Measurements from ENCODE around the gene C11orf24.
A peak's percentile ranks its signal among the peaks of the same experiment; 100 is the strongest.
"Not testable (repeated sequence)": the region's sequence is repeated elsewhere in the genome, so short reads cannot be mapped to it uniquely, and the experiment has no call there.

The C11orf24 gene

GRCh38 chr11:68298659-68299516 is 27.1 kb upstream of the C11orf24 start:
- no peak for DNase-seq

DNA sequence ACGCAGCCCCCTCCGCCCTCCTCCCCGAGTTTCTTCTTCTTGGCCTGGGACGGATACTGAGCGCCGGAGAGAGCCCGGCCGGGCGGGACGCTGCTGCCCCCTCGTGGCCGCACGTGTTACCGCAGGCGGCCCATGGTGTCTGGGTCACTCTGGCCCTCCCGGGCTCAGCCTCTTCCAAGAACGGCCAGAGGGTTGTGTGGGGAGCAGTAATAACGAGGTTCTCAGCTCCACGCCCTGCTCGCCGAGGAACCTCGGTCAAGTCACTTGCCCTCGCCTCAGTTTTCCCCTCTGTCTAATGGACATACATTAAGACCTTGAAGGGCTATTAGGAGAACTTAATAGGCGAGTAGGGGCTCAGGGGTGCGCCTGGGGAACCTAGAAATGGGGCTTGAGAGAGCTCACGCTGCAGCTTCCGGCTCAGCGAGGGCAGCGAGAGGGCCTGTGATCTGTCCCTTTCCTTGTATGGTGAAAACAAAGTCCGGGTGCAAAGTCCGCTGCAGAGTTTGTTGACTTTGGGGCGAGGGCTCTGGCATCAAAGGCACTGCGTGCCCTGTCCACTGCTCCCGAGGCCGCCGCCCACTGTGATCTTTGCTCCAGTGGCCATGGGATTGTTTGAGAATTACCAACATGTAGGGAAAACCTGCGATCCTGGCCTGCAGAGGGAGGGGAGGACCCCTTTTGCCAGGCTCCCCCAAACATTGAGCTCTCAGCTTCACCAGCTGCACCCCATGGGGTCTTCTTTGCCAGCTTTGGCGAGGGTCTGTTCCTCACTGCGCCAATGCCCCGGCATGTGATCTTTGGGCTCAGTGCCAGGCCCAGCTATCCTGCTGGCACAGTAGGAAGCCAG is 26.3 kb upstream of the C11orf24 start:
- peak; percentile 62 to 72 for DNase-seq

GRCh38 chr11:68297494-68297811 is 25.7 kb upstream of the C11orf24 start:
- DNase-seq = no peak

- no peak for DNase-seq
These were observed 25.2 kb upstream of the C11orf24 start for GRCh38 chr11:68297052-68297378.

GRCh38 chr11:68296344-68297051 is 24.7 kb upstream of the C11orf24 start:
- no peak for DNase-seq

- no peak for DNase-seq
These were observed 24.2 kb upstream of the C11orf24 start for GRCh38 chr11:68295940-68296339.

GRCh38 chr11:68295271-68295670 is 23.5 kb upstream of the C11orf24 start:
- no peak for DNase-seq

GRCh38 chr11:68293708-68294107 is 21.9 kb upstream of the C11orf24 start:
- no peak for DNase-seq

- no peak for DNase-seq
These were observed 17.7 kb upstream of the C11orf24 start for GRCh38 chr11:68289456-68289855.

- DNase-seq = no peak
These were observed 15.6 kb upstream of the C11orf24 start for GRCh38 chr11:68287419-68287818.

GRCh38 chr11:68284588-68284987 is 12.8 kb upstream of the C11orf24 start:
- not testable (repeated sequence) for DNase-seq

GRCh38 chr11:68282861-68283230 is 11.1 kb upstream of the C11orf24 start:
- no peak for DNase-seq

GRCh38 chr11:68282141-68282860 is 10.5 kb upstream of the C11orf24 start:
- DNase-seq = peak; percentile 52 to 59

GRCh38 chr11:68279676-68280075 is 7.9 kb upstream of the C11orf24 start:
- no peak for DNase-seq

- no peak for DNase-seq
These were observed 5.1 kb upstream of the C11orf24 start for GRCh38 chr11:68276861-68277260.

DNA sequence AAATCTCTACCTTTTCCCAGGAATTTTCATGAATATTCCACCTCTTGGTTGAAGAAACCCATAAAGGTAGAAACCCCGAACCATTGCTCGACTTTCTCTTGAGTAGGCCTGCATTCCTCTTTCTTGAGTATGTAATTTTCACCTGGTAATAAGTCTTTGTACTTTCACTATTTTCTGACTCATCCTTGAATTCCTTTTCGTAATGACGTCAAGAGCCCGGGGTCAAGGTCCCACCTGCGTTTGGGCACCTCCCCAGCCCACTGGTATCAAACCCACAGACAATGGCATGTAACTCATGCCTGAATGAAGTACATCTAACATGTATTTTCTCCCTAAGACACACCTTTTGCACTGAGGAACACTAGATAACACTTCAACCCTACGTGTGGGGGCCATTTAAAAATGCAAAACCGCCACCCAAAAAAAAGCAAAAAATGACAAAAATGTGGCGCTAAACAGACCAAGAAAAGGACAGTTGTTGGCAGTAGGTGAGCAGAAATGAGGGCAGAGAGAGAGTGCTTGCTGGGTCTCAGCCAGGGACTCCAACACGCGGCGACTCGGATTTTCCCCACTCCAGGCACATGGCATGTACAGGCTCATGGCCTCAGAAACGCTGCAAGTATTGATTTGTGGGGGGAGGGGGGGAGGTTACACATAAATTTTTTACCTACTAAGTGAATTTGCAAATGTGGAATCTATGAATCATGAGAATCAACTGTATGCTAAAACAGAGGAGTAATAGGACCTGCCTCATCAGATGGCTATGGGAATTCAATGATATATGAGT is 4.1 kb upstream of the C11orf24 start:
- DNase-seq = no peak

DNA sequence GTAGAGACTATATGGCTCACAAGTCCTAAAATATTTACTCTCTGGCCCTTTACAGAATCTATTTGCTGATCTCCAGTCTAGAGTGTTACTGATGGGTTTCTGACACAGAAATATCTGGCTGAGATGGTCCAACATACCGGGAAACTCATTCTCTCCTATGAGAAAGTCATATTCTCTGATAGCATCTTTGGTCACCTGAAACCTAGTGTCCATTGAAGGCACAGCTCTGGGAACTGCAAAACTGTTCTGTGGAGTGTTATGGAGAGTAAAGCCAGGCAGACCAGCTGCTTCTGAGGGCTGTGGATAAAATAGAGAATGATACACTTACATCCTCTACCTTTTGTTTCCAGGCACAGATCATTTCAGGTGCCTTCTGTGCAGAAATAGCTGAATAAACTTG is 2.5 kb upstream of the C11orf24 start:
- DNase-seq = no peak

GRCh38 chr11:68273026-68273738 is 1.4 kb upstream of the C11orf24 start:
- DNase-seq = no peak

DNA sequence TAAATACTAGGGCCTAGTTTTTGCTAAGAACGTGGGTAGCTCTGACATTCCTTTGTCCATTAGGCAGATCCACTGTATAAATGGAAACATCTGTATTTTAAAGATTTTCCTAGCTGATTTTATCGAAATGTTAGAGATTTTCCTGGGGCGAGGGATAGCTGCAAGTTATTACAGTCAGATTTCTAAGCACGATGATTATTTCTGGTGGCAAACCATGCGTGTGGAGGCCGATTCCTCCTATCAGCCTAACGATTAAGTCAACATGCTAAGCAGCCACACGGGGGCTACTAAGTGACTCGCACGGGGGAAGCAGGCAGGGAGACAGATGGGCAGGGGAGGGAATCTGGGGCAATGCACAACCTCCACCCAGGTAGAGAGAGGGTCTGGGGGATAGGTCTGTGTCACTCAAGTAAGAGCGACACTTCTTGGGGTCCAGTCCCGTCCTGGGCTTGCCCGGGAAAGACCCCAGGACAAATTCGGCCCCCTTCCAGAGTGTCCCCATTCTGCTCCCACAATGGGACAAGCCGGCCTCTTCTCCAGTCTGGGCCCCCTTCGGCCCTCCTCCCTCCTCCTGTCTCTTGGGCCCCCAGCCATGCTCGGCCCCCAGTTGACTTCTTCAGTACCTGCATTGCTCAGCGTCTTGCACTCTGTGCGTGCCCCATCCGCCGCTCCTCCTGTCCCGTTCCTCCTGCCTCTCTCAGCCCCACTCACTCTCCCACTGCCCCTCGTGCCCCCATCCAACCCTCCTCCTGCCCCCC is 571 bp downstream of the C11orf24 start:
- DNase-seq = peak; percentile 50 to 66

GRCh38 chr11:68270196-68271022 is 1.4 kb downstream of the C11orf24 start:
- DNase-seq = no peak

All from AML-193 (cell line).